ENCODE results near the gene UBN1.

UBN1 gene

GRCh38 chr16:4811242-4811641, 36.0 kb upstream of the UBN1 start:
- DNase-seq (ENCODE audit: low read depth) = no peak
- no peak overlapping the region for H3K4me3 ChIP-seq (ENCODE audit: low read depth, low read length)
- TF ChIP-seq CTCF (IDR thresholded peaks at IDR 0.05; ENCODE audit: control insufficient read depth, extremely low read depth, insufficient read depth) = no peak

- no peak for DNase-seq (ENCODE audit: low read depth)
- no peak overlapping the region for H3K4me3 ChIP-seq (ENCODE audit: low read depth, low read length)
- TF ChIP-seq CTCF (IDR thresholded peaks at IDR 0.05; ENCODE audit: control insufficient read depth, extremely low read depth, insufficient read depth) = no peak
These were observed 35.5 kb upstream of the UBN1 start for GRCh38 chr16:4811773-4812172.

- DNase-seq (ENCODE audit: low read depth) = no peak
- no peak for TF ChIP-seq CTCF (IDR thresholded peaks at IDR 0.05; ENCODE audit: control insufficient read depth, extremely low read depth, insufficient read depth)
- H3K4me3 ChIP-seq (ENCODE audit: low read depth, low read length) = no peak overlapping the region
These were observed 33.9 kb upstream of the UBN1 start for GRCh38 chr16:4813251-4814003.

GRCh38 chr16:4814046-4814445, 33.2 kb upstream of the UBN1 start:
- TF ChIP-seq CTCF (IDR thresholded peaks at IDR 0.05; ENCODE audit: control insufficient read depth, extremely low read depth, insufficient read depth) = no peak
- DNase-seq (ENCODE audit: low read depth) = no peak
- H3K4me3 ChIP-seq (ENCODE audit: low read depth, low read length) = no peak overlapping the region

GRCh38 chr16:4814542-4815173, 32.6 kb upstream of the UBN1 start:
- no peak overlapping the region for H3K4me3 ChIP-seq (ENCODE audit: low read depth, low read length)
- DNase-seq (ENCODE audit: low read depth) = no peak
- no peak for TF ChIP-seq CTCF (IDR thresholded peaks at IDR 0.05; ENCODE audit: control insufficient read depth, extremely low read depth, insufficient read depth)

DNA sequence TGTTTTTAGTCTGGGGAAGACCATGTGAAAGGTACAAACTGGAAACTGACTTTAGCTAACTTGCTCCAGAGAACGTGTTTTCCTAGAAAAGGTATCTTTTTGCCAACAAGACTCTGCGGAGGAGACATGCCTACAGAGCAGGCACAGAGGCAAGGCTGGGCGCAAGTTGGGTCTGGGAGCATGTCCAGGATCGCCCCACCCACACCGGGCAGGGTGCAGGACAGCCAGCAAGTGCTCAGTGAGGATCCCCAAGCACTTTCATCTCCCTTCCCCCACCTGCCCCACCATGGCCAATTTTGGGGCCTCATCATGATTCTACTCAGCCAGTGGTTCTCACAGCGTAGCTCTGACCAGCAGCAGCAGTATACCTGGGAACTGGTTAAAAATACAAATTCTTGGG, 26.6 kb upstream of the UBN1 start:
- H3K4me3 ChIP-seq (ENCODE audit: low read depth, low read length) = no peak overlapping the region
- DNase-seq (ENCODE audit: low read depth) = no peak
- no peak for TF ChIP-seq CTCF (IDR thresholded peaks at IDR 0.05; ENCODE audit: control insufficient read depth, extremely low read depth, insufficient read depth)
